Uterus (tissue), 2 donors: ENCODE measurements around the gene FAM53C.

ENCODE experiments used
- CTCF ChIP-seq, 4 experiments: fragments of 200-600 bp in 2 of 4; fragments of 450-650 bp in 2 of 4; sonication (generic) in 2 of 4; IDR thresholded peaks; one replicate each; pipeline ENCODE4 v1.5.1; 2016 to 2019; ENCODE audit warnings: antibody characterized with exemption in 4 of 4, mild to moderate bottlenecking in 2 of 4, moderate library complexity in 1 of 4
- POLR2A ChIP-seq, 2 donors: fragments of 450-650 bp; IDR thresholded peaks; one replicate each; pipeline ENCODE4 v1.6.1; 2016; ENCODE audit warnings: antibody characterized with exemption in 2 of 2, mild to moderate bottlenecking in 1 of 2, moderate library complexity in 1 of 2

DNA sequence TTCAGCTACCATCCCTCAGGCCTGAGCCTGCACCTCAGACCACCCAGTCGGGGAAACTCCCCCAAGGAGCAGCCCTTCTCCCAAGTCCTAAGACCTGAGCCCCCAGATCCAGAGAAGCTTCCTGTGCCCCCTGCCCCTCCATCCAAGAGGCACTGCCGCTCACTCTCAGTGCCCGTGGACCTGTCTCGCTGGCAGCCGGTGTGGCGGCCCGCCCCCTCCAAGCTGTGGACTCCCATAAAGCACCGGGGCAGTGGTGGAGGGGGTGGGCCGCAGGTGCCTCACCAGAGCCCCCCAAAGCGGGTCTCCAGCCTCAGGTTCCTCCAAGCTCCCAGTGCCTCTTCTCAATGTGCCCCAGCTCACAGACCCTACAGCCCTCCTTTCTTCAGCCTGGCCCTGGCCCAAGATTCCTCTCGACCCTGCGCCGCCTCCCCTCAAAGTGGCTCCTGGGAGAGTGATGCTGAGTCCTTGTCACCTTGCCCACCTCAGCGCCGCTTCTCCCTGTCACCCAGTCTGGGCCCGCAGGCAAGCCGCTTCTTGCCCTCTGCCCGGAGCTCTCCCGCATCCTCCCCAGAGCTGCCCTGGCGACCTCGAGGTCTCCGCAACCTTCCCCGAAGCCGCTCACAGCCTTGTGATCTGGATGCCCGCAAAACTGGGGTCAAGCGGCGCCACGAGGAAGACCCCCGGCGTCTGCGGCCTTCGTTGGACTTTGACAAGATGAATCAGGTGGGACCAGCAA lies 7.0 kb downstream of the FAM53C start:
- no peak for TF ChIP-seq CTCF (IDR thresholded peaks at IDR 0.05)
- TF ChIP-seq POLR2A (IDR thresholded peaks at IDR 0.05): no peak
